Caco-2 (cell line): ENCODE data around the gene STYXL2. TPM values are rescaled to one million over a fixed set of nuclear protein-coding genes. Genes with fewer than 3 reads are reported as not detected.

Experiments used
- BruUV-seq: library from RNA; stranded (reverse); fragments of 400-500 nt; replicated peaks from 2 replicates; lab custom pipeline; 2021; lab: Mats Ljungman, UMichigan
- CTCF ChIA-PET: fragments of 300-600 bp; sonication (Branson Sonifier 250); formaldehyde crosslinking; loops from one replicate; lab custom pipeline; 2022; ENCODE audit warnings: antibody characterized with exemption; lab: Charles Lee
- POLR2A ChIA-PET: fragments of 300-600 bp; sonication (Branson Sonifier 250); formaldehyde crosslinking; loops from one replicate; lab custom pipeline; 2022; ENCODE audit warnings: antibody characterized with exemption; lab: Charles Lee
- DNase-seq, 2 experiments: peaks; one replicate each; pipeline versions ENCODE4 v3.0.0 to v3.0.0-alpha.2; 2020 to 2022
- H3K27me3 ChIP-seq: replicated peaks from 2 replicates; pipeline ENCODE4 v1.6.0; 2011; ENCODE audit warnings: low read length; ENCODE audit not compliant: control insufficient read depth, insufficient read depth
- H3K36me3 ChIP-seq: 2 replicates; pipeline ENCODE4 v1.5.1; 2011; ENCODE audit warnings: low read length; ENCODE audit not compliant: control insufficient read depth, insufficient read depth
- H3K4me1 ChIP-seq: fragments of 250-450 bp; sonication (Bioruptor Pico); 2 replicates; pipeline ENCODE4 v1.5.1; 2020; ENCODE audit warnings: mild to moderate bottlenecking
- H3K4me3 ChIP-seq: 2 replicates; pipeline ENCODE4 v1.5.1; 2011; ENCODE audit warnings: low read depth, mild to moderate bottlenecking, control low read depth, low read length
- H3K9me3 ChIP-seq: fragments of 250-450 bp; sonication (Bioruptor Pico); 2 replicates; pipeline ENCODE4 v1.5.1; 2020; ENCODE audit warnings: mild to moderate bottlenecking, moderate library complexity
- H3K27ac Mint-ChIP-seq: one replicate; pipeline ENCODE4 v1.8.0; 2022; ENCODE audit warnings: mixed read lengths; ENCODE audit not compliant: unreplicated experiment
- H3K27me3 Mint-ChIP-seq: one replicate; pipeline ENCODE4 v1.8.0; 2022; ENCODE audit warnings: mixed read lengths; ENCODE audit not compliant: insufficient read depth, unreplicated experiment
- H3K36me3 Mint-ChIP-seq: one replicate; pipeline ENCODE4 v1.8.0; 2022; ENCODE audit warnings: mild to moderate bottlenecking, mixed read lengths; ENCODE audit not compliant: insufficient read depth, unreplicated experiment
- H3K4me1 Mint-ChIP-seq: one replicate; pipeline ENCODE4 v1.8.0; 2022; ENCODE audit warnings: low read depth, mixed read lengths; ENCODE audit not compliant: unreplicated experiment
- H3K4me3 Mint-ChIP-seq: one replicate; pipeline ENCODE4 v1.8.0; 2022; ENCODE audit warnings: mild to moderate bottlenecking, moderate library complexity, mixed read lengths; ENCODE audit not compliant: unreplicated experiment
- H3K9me3 Mint-ChIP-seq: one replicate; pipeline ENCODE4 v1.8.0; 2022; ENCODE audit warnings: mixed read lengths; ENCODE audit not compliant: unreplicated experiment
- CTCF ChIP-seq, 2 experiments: fragments of 200-600 bp in 1 of 2; IDR thresholded peaks; 1 replicate in 1 of 2; 2 replicates in 1 of 2; pipeline versions ENCODE4 v1.5.1 to v1.8.0; 2011 to 2022; ENCODE audit warnings: antibody characterized with exemption in 1 of 2, control low read depth in 1 of 2, inconsistent platforms in 1 of 2, low read depth in 1 of 2, low read length in 1 of 2, mild to moderate bottlenecking in 1 of 2, moderate library complexity in 1 of 2; ENCODE audit not compliant: insufficient read depth in 1 of 2, severe bottlenecking in 1 of 2, unreplicated experiment in 1 of 2
- intact Hi-C: fragments of 100-400 bp; cut with micrococcal nuclease; formaldehyde crosslinking; loops from one replicate; pipeline ENCODE4 v1.10.0; 2022; ENCODE audit not compliant: unreplicated experiment
- total RNA-seq: library from RNA; stranded (reverse); gene quantifications from 2 replicates; pipeline ENCODE4 v1.2.3, GENCODE V29; 2022

STYXL2 gene
- total RNA-seq, 1 experiment from 2014 or later: not detected

GRCh38 chr1:167092653-167093052, 1.2 kb upstream of the STYXL2 start:
- Histone ChIP-seq H3K4me1 (no peaks in the 10 kb centered on the region), H3K4me3 (no peak overlapping the region), H3K9me3 (no peaks in the 10 kb centered on the region), H3K27me3 (no peaks in the 10 kb centered on the region), H3K36me3 (no peaks in the 10 kb centered on the region)
- intact Hi-C loops: no loop called here
- no peak for DNase-seq
- ChIA-PET POLR2A (no interaction called here), CTCF (no interaction called here)
- Mint-ChIP-seq H3K27ac (no peak overlapping the region), H3K36me3 (no peaks in the 10 kb centered on the region), H3K4me3 (no peak overlapping the region), H3K4me1 (no peaks in the 10 kb centered on the region), H3K9me3 (peaks cover 8% of the 10 kb centered on the region), H3K27me3 (no peaks in the 10 kb centered on the region)
- no TSS peak for BruUV-seq
- no peak for TF ChIP-seq CTCF (IDR thresholded peaks at IDR 0.05; ENCODE audit: insufficient read depth in 1 of 2, low read depth in 1 of 2, low read length in 1 of 2, severe bottlenecking in 1 of 2, unreplicated experiment in 1 of 2)

- Histone ChIP-seq H3K4me3 (no peak overlapping the region), H3K9me3 (no peaks in the 10 kb centered on the region), H3K27me3 (no peaks in the 10 kb centered on the region), H3K36me3 (no peaks in the 10 kb centered on the region), H3K4me1 (no peaks in the 10 kb centered on the region)
- Mint-ChIP-seq H3K27ac (no peak overlapping the region), H3K4me3 (no peak overlapping the region), H3K9me3 (peaks cover 8% of the 10 kb centered on the region), H3K4me1 (no peaks in the 10 kb centered on the region), H3K36me3 (no peaks in the 10 kb centered on the region), H3K27me3 (no peaks in the 10 kb centered on the region)
- BruUV-seq: no TSS peak
- ChIA-PET CTCF (no interaction called here), POLR2A (no interaction called here)
- intact Hi-C loops: no loop called here
- TF ChIP-seq CTCF (IDR thresholded peaks at IDR 0.05; ENCODE audit: insufficient read depth in 1 of 2, low read depth in 1 of 2, low read length in 1 of 2, severe bottlenecking in 1 of 2, unreplicated experiment in 1 of 2): no peak
- no peak for DNase-seq
Observed at GRCh38 chr1:167094690-167095089, 815 bp downstream of the STYXL2 start.

GRCh38 chr1:167095368-167095767, 1.5 kb downstream of the STYXL2 start:
- no peaks in the 10 kb centered on the region for H3K27me3 Mint-ChIP-seq
- Histone ChIP-seq H3K27me3 (no peaks in the 10 kb centered on the region), H3K4me3 (no peak overlapping the region), H3K36me3 (no peaks in the 10 kb centered on the region), H3K4me1 (no peaks in the 10 kb centered on the region), H3K9me3 (no peaks in the 10 kb centered on the region)
- no peak overlapping the region for H3K4me3 Mint-ChIP-seq
- no peaks in the 10 kb centered on the region for H3K4me1 Mint-ChIP-seq
- H3K9me3 Mint-ChIP-seq: peaks cover 8% of the 10 kb centered on the region
- ChIA-PET CTCF (no interaction called here), POLR2A (no interaction called here)
- no peak for TF ChIP-seq CTCF (IDR thresholded peaks at IDR 0.05; ENCODE audit: insufficient read depth in 1 of 2, low read depth in 1 of 2, low read length in 1 of 2, severe bottlenecking in 1 of 2, unreplicated experiment in 1 of 2)
- no peaks in the 10 kb centered on the region for H3K36me3 Mint-ChIP-seq
- DNase-seq: no peak
- BruUV-seq: no TSS peak
- intact Hi-C loops: no loop called here
- H3K27ac Mint-ChIP-seq: no peak overlapping the region
